Measurements from ENCODE around the gene JAM2. TPM values are rescaled to one million over a fixed set of nuclear protein-coding genes. Genes with fewer than 3 reads are reported as not detected.

Gene JAM2
- polyA plus RNA-seq, 2 of the 4 experiments (the other 2 are of a cell fraction) = 0.01 TPM

DNA sequence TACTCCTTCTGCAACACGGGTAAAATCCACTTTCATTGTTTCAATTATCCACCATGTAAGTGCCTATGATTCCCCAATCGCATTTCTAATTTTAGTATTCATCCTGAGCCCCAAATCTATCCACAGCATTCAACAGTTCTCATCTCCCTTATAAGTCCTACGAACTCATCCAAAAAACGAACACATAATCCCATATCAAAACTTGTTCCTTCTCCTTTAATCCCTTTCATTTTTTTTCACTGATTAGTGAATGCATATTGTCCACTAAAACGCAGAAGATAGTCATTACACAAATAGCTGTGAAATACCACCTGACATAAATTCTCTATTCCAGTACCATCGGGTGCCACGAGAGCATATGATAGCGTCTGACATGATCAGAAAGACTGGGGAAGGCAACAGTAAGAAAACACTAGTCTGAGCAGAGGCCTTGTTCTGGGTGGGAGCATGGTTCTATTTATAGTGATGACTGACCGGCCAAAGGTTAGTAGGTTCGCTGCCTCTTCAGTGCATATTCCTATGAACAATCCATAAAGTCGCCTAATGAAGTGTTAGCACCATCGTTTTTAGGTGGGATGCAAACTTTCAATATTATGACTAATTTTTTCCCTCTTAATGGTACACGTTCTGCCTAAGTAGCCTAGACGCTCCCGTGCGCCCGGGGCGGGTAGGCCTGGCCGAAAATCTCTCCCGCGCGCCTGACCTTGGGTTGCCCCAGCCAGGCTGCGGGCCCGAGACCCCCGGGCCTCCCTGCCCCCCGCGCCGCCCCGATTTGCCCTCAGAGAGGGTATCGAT is 95.0 kb downstream of the JAM2 start (continued):
- TF ChIP-seq, protein P1, sequence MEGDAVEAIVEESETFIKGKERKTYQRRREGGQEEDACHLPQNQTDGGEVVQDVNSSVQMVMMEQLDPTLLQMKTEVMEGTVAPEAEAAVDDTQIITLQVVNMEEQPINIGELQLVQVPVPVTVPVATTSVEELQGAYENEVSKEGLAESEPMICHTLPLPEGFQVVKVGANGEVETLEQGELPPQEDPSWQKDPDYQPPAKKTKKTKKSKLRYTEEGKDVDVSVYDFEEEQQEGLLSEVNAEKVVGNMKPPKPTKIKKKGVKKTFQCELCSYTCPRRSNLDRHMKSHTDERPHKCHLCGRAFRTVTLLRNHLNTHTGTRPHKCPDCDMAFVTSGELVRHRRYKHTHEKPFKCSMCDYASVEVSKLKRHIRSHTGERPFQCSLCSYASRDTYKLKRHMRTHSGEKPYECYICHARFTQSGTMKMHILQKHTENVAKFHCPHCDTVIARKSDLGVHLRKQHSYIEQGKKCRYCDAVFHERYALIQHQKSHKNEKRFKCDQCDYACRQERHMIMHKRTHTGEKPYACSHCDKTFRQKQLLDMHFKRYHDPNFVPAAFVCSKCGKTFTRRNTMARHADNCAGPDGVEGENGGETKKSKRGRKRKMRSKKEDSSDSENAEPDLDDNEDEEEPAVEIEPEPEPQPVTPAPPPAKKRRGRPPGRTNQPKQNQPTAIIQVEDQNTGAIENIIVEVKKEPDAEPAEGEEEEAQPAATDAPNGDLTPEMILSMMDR (IDR thresholded peaks at IDR 0.05) = no peak
- TF ChIP-seq, protein P2, sequence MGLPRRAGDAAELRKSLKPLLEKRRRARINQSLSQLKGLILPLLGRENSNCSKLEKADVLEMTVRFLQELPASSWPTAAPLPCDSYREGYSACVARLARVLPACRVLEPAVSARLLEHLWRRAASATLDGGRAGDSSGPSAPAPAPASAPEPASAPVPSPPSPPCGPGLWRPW (IDR thresholded peaks at IDR 0.05) = no peak
- TF ChIP-seq POLR2AphosphoS2 (conservative IDR thresholded peaks at IDR 0.05; ENCODE audit: low read length) (no peak), NFE2L2 (conservative IDR thresholded peaks at IDR 0.05; ENCODE audit: low read length) (no peak), MAFK (IDR thresholded peaks at IDR 0.05; ENCODE audit: partially characterized antibody) (no peak)

DNA sequence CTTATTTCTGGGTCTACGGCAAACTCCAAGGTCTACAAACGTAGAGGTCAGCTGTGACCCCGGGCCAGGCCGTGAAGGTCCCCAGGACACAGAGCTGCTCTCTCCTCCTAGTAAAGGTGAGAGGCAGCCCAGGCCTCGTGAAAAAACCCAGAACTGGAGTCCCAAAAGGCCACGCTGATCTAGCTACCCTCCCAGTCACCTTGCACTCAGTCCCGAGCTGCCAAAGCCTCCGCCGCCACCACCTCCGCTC is 95.5 kb downstream of the JAM2 start:
- H3K27ac ChIP-seq = peak overlapping the region; percentile 98 to 100
- ChIA-PET POLR2A (interaction anchor here (0.6 to 1.0 kb wide), 3 partner anchors 65 to 1111 kb away, joined by 3 read pairs; no protein-coding TSS in a partner anchor), CTCF (interaction anchor here (1.0 to 1.9 kb wide), 2 partner anchors 27 to 126 kb away, joined by 4 to 5 read pairs; no protein-coding TSS in a partner anchor)
- TF ChIP-seq POLR2A (IDR thresholded peaks at IDR 0.05; ENCODE audit: low read length) (peak; percentile 75), JUNB (IDR thresholded peaks at IDR 0.05) (no peak), PHF8 (IDR thresholded peaks at IDR 0.05; ENCODE audit: borderline replicate concordance, low read depth) (peak; percentile 25; the same call in 1 of the 2 replicates)
- H3K9me3 ChIP-seq = no peaks in the 10 kb centered on the region
- ATAC-seq = no peak
- peak overlapping the region; percentile 93 for H3K4me3 ChIP-seq
- WGBS (ENCODE audit: missing lambda C conversion rate) = 0% methylated on average over 3 of the region's 10 CpGs
- H3K4me1 ChIP-seq = peaks cover 8% of the 10 kb centered on the region; the same call in 1 of the 3 replicates
- peak overlapping the region; percentile 79; the same call in 2 of the 3 replicates for H3K4me2 ChIP-seq
- no peak for FAIRE-seq
- no peak for DNase-seq (ENCODE audit: low read depth in 1 of 2, low spot score in 1 of 2)

DNA sequence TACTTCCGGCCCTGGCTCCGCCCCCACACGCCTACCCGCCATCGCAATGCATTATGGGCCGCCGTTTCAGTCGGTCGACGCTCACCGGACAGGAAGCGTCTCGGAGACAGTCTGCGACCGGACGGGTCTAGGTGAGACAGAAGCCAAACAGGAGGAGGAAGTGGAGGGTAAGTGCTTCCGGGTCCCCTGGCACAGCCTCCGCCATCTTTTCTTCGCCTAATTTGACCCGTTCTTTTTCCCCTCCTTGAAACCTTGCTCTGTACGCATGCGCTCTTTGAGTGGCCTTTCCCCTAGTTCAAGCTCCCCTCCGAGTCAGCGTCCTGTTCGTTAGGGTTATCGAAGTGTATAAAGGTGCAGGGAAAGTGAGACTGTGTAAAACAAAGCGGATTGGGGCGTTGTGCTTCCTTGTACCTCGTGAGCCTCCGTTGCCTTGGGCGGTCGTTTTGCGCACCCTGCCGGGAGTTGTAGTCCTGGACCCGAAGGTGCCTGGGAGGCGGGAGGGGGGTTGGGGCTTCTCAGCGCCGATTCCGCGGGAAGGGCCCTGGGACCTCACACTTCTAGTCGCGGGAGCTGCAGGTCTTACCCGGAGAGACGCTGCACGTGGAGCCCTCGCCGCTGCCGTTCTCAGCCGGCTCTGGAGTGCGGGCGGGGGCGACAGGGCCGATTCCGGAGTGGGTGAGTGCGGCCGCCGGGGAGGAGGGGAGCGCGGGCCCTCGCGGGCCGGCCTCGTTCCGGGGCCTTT is 96.0 kb downstream of the JAM2 start, which contains the start of the genes ATP5PF and GABPA:
TSS of gene ATP5PF (minus strand) at position 1 of the 742 bp plus-strand sequence. CDS start 5,110 bp downstream, outside the sequence.
TSS of gene GABPA (plus strand) at position 69 of the 742 bp plus-strand sequence. CDS start 6,627 bp downstream, outside the sequence.
- WGBS (ENCODE audit: missing lambda C conversion rate) = under 1% methylated on average over 23 of the region's 64 CpGs
- ChIA-PET POLR2A (interaction anchor here (0.6 to 1.0 kb wide), 3 partner anchors 65 to 1111 kb away, joined by 3 read pairs; no protein-coding TSS in a partner anchor), CTCF (interaction anchor here (1.0 to 1.9 kb wide), 2 partner anchors 27 to 126 kb away, joined by 4 to 5 read pairs; no protein-coding TSS in a partner anchor)
- TF ChIP-seq, protein P3, sequence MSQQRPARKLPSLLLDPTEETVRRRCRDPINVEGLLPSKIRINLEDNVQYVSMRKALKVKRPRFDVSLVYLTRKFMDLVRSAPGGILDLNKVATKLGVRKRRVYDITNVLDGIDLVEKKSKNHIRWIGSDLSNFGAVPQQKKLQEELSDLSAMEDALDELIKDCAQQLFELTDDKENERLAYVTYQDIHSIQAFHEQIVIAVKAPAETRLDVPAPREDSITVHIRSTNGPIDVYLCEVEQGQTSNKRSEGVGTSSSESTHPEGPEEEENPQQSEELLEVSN (IDR thresholded peaks at IDR 0.05; ENCODE audit: borderline replicate concordance, low read depth) = peak; percentile 31; the same call in 1 of the 2 replicates
- TF ChIP-seq, protein P4, sequence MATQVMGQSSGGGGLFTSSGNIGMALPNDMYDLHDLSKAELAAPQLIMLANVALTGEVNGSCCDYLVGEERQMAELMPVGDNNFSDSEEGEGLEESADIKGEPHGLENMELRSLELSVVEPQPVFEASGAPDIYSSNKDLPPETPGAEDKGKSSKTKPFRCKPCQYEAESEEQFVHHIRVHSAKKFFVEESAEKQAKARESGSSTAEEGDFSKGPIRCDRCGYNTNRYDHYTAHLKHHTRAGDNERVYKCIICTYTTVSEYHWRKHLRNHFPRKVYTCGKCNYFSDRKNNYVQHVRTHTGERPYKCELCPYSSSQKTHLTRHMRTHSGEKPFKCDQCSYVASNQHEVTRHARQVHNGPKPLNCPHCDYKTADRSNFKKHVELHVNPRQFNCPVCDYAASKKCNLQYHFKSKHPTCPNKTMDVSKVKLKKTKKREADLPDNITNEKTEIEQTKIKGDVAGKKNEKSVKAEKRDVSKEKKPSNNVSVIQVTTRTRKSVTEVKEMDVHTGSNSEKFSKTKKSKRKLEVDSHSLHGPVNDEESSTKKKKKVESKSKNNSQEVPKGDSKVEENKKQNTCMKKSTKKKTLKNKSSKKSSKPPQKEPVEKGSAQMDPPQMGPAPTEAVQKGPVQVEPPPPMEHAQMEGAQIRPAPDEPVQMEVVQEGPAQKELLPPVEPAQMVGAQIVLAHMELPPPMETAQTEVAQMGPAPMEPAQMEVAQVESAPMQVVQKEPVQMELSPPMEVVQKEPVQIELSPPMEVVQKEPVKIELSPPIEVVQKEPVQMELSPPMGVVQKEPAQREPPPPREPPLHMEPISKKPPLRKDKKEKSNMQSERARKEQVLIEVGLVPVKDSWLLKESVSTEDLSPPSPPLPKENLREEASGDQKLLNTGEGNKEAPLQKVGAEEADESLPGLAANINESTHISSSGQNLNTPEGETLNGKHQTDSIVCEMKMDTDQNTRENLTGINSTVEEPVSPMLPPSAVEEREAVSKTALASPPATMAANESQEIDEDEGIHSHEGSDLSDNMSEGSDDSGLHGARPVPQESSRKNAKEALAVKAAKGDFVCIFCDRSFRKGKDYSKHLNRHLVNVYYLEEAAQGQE (IDR thresholded peaks at IDR 0.05) = no peak
- TF ChIP-seq EP300 (IDR thresholded peaks at IDR 0.05) (no peak), SMC3 (IDR thresholded peaks at IDR 0.05) (no peak), CEBPB (IDR thresholded peaks at IDR 0.05) (no peak), ZSCAN20 (CRISPR knock-in tag; IDR thresholded peaks at IDR 0.05) (no peak), PHF8 (IDR thresholded peaks at IDR 0.05; ENCODE audit: borderline replicate concordance, low read depth) (peak; percentile 86), ESRRA (IDR thresholded peaks at IDR 0.05; ENCODE audit: borderline replicate concordance, low read length) (no peak), MAZ (IDR thresholded peaks at IDR 0.05; ENCODE audit: borderline replicate concordance, low read depth, low read length) (no peak), HOXB5 (CRISPR knock-in tag; IDR thresholded peaks at IDR 0.05) (no peak), BHLHE40 (IDR thresholded peaks at IDR 0.05; ENCODE audit: low read depth, low read length) (no peak), NFE2L2 (conservative IDR thresholded peaks at IDR 0.05; ENCODE audit: low read length) (no peak), RARB (CRISPR knock-in tag; IDR thresholded peaks at IDR 0.05) (no peak), RNF2 (IDR thresholded peaks at IDR 0.05; ENCODE audit: borderline replicate concordance, low read depth) (no peak)
- TF ChIP-seq, protein P5, sequence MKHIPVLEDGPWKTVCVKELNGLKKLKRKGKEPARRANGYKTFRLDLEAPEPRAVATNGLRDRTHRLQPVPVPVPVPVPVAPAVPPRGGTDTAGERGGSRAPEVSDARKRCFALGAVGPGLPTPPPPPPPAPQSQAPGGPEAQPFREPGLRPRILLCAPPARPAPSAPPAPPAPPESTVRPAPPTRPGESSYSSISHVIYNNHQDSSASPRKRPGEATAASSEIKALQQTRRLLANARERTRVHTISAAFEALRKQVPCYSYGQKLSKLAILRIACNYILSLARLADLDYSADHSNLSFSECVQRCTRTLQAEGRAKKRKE (CRISPR knock-in tag; IDR thresholded peaks at IDR 0.05; ENCODE audit: low read depth) = no peak
- TF ChIP-seq, protein P1 (IDR thresholded peaks at IDR 0.05) = no peak

More for the DNA sequence above, 96.0 kb downstream of the JAM2 start, which contains the start of the genes ATP5PF and GABPA:
- H3K4me1 ChIP-seq = peaks cover 8% of the 10 kb centered on the region; the same call in 1 of the 3 replicates
- H3K9me3 ChIP-seq = no peaks in the 10 kb centered on the region
- no peak for FAIRE-seq
- peak within 1 kb of the TSS; percentile 93 for H3K4me3 ChIP-seq
- peak; percentile 53 to 97 for DNase-seq (ENCODE audit: low read depth in 1 of 2, low spot score in 1 of 2)
- peak within 1 kb of the TSS; percentile 87 for H3K4me2 ChIP-seq
- peak within 1 kb of the TSS; percentile 98 to 100 for H3K27ac ChIP-seq
- peak; percentile 97 for ATAC-seq
